Iris pigment epithelial cell (primary cell): ENCODE data around the gene NCLN.
"Not testable (repeated sequence)": the region's sequence is repeated elsewhere in the genome, so short reads cannot be mapped to it uniquely, and the experiment has no call there.

ENCODE experiments used
- DNase-seq: peaks from one replicate; pipeline ENCODE4 v3.0.0-alpha.2; 2011; ENCODE audit warnings: low read depth

The NCLN gene

GRCh38 chr19:3225169-3225485 lies 39.4 kb downstream of the NCLN start:
- no peak for DNase-seq

GRCh38 chr19:3225677-3226093 lies 40.0 kb downstream of the NCLN start:
- DNase-seq: no peak

GRCh38 chr19:3227054-3227626 lies 41.4 kb downstream of the NCLN start:
- no peak for DNase-seq

GRCh38 chr19:3229346-3229743 lies 43.6 kb downstream of the NCLN start:
- DNase-seq: no peak

GRCh38 chr19:3229888-3230496 lies 44.3 kb downstream of the NCLN start:
- no peak for DNase-seq

- no peak for DNase-seq
These were observed 45.6 kb downstream of the NCLN start for GRCh38 chr19:3231288-3231687.

- no peak for DNase-seq
These were observed 47.4 kb downstream of the NCLN start for GRCh38 chr19:3233116-3233515.

- DNase-seq: no peak
These were observed 48.1 kb downstream of the NCLN start for GRCh38 chr19:3233831-3234230.

- DNase-seq: no peak
These were observed 49.1 kb downstream of the NCLN start for GRCh38 chr19:3234800-3235199.

- DNase-seq: not testable (repeated sequence)
These were observed 49.9 kb downstream of the NCLN start for GRCh38 chr19:3235604-3236003.

- DNase-seq: no peak
These were observed 50.5 kb downstream of the NCLN start for GRCh38 chr19:3236272-3236671.

GRCh38 chr19:3238066-3238561 lies 52.4 kb downstream of the NCLN start:
- DNase-seq: no peak

GRCh38 chr19:3239367-3239766 lies 53.6 kb downstream of the NCLN start:
- no peak for DNase-seq

- peak; percentile 44 for DNase-seq
These were observed 58.3 kb downstream of the NCLN start for GRCh38 chr19:3243819-3244700.

- DNase-seq: no peak
These were observed 59.3 kb downstream of the NCLN start for GRCh38 chr19:3245050-3245449.

- DNase-seq: no peak
These were observed 63.1 kb downstream of the NCLN start for GRCh38 chr19:3248728-3249326.

GRCh38 chr19:3249408-3249807 lies 63.7 kb downstream of the NCLN start:
- DNase-seq: no peak

GRCh38 chr19:3250675-3251074 lies 64.9 kb downstream of the NCLN start:
- DNase-seq: peak; percentile 12

GRCh38 chr19:3251229-3251628 lies 65.5 kb downstream of the NCLN start:
- no peak for DNase-seq

- no peak for DNase-seq
These were observed 66.9 kb downstream of the NCLN start for GRCh38 chr19:3252650-3253049.

- peak; percentile 15 for DNase-seq
These were observed 67.5 kb downstream of the NCLN start for GRCh38 chr19:3253270-3253669.

GRCh38 chr19:3254520-3254919 lies 68.8 kb downstream of the NCLN start:
- no peak for DNase-seq

- no peak for DNase-seq
These were observed 71.3 kb downstream of the NCLN start for GRCh38 chr19:3257071-3257470.
